A549 (cell line): ENCODE measurements around the gene NDUFV2.
A peak's percentile ranks its signal among the peaks of the same experiment; 100 is the strongest.

ENCODE experiments used
- CBX8 ChIP-seq: fragments of 200-600 bp; sonication (generic); IDR thresholded peaks from 2 replicates; pipeline ENCODE4 v1.6.1; 2016
- CEBPB ChIP-seq, 2 experiments: fragments of >200 bp in 1 of 2; sonication (Bioruptor Twin) in 1 of 2; formaldehyde crosslinking in 1 of 2; IDR thresholded peaks; 2 replicates each; pipeline ENCODE4 v1.6.1; 2012 to 2016
- CTCF ChIP-seq: fragments of >200 bp; sonication (Bioruptor Twin); formaldehyde crosslinking; IDR thresholded peaks from 3 replicates; pipeline ENCODE4 v1.5.1; 2016
- ELK1 ChIP-seq: fragments of 150-350 bp; IDR thresholded peaks from 2 replicates; pipeline ENCODE4 v1.6.1; 2014; ENCODE audit warnings: low read depth, mild to moderate bottlenecking, low read length
- JUN ChIP-seq, 2 experiments: fragments of >200 bp; sonication (Bioruptor Twin); formaldehyde crosslinking; IDR thresholded peaks; 2 replicates in 1 of 2; 3 replicates in 1 of 2; pipeline ENCODE4 v1.6.1; 2016 to 2017
- KDM1A ChIP-seq: fragments of 200-600 bp; sonication (generic); IDR thresholded peaks from 2 replicates; pipeline ENCODE4 v1.6.1; 2016; ENCODE audit warnings: low read depth, mild to moderate bottlenecking
- MAFK ChIP-seq: fragments of 450-650 bp; IDR thresholded peaks from 2 replicates; pipeline ENCODE4 v1.6.1; 2014; ENCODE audit not compliant: partially characterized antibody
- MAZ ChIP-seq: fragments of 150-350 bp; IDR thresholded peaks from 2 replicates; pipeline ENCODE4 v1.6.1; 2014; ENCODE audit warnings: antibody characterized with exemption, low read depth, low read length, borderline replicate concordance
- RAD21 ChIP-seq, 2 experiments: fragments of >200 bp in 1 of 2; sonication (Bioruptor Twin) in 1 of 2; formaldehyde crosslinking in 1 of 2; IDR thresholded peaks in 1 of 2; conservative IDR thresholded peaks in 1 of 2; 2 replicates in 1 of 2; 3 replicates in 1 of 2; pipeline ENCODE4 v1.6.1; 2012 to 2018; ENCODE audit warnings: inconsistent platforms in 1 of 2
- RARB ChIP-seq: fragments of 250-450 bp; sonication (Bioruptor Pico); IDR thresholded peaks from 2 replicates; pipeline ENCODE4 v1.8.0; 2021; ENCODE audit warnings: mild to moderate bottlenecking, moderate library complexity
- USF2 ChIP-seq: fragments of 450-650 bp; IDR thresholded peaks from 2 replicates; pipeline ENCODE4 v1.6.1; 2014; ENCODE audit warnings: antibody characterized with exemption
- ZFP36 ChIP-seq: fragments of 450-650 bp; IDR thresholded peaks from 2 replicates; pipeline ENCODE4 v1.6.1; 2014; ENCODE audit warnings: borderline replicate concordance; ENCODE audit not compliant: partially characterized antibody

- TF ChIP-seq MAFK: no peak
- TF ChIP-seq MAZ: no peak
- no peak for TF ChIP-seq USF2
- no peak for TF ChIP-seq CTCF
- no peak for TF ChIP-seq RARB (CRISPR knock-in tag)
- no peak for TF ChIP-seq RAD21 (conservative IDR thresholded peaks at IDR 0.05 in 1 of 2, IDR thresholded peaks at IDR 0.05 in 1 of 2)
- TF ChIP-seq JUN (IDR thresholded peaks at IDR 0.05): no peak
- TF ChIP-seq ELK1: no peak
- TF ChIP-seq CEBPB (IDR thresholded peaks at IDR 0.05): peak in 1 of 2 experiments; percentile 21; a peak in 1 of 4 replicates
- no peak for TF ChIP-seq CBX8
- TF ChIP-seq ZFP36: no peak
- no peak for TF ChIP-seq KDM1A
Measured at GRCh38 chr18:9092665-9093064, 9.8 kb upstream of the NDUFV2 start.
